SK-N-SH treated with all-trans-retinoic acid at 6 μM for 48 hours (cell line): Measurements from ENCODE around the gene FAM20A.

ENCODE experiments used
- ARNTL ChIP-seq: fragments of 450-650 bp; formaldehyde crosslinking; IDR thresholded peaks from 2 replicates; pipeline ENCODE4 v1.5.0; 2020; ENCODE audit warnings: low read depth, mild to moderate bottlenecking, moderate library complexity, borderline replicate concordance
- BACH2 ChIP-seq: fragments of 250-450 bp; sonication (Bioruptor Pico); IDR thresholded peaks from 2 replicates; pipeline ENCODE4 v1.9.0; 2021; ENCODE audit warnings: mild to moderate bottlenecking, borderline replicate concordance
- CREB5 ChIP-seq: fragments of 250-450 bp; sonication (Bioruptor Pico); IDR thresholded peaks from 2 replicates; pipeline ENCODE4 v1.5.1; 2020; ENCODE audit warnings: low read depth, mild to moderate bottlenecking, moderate library complexity
- CSRNP3 ChIP-seq: fragments of 250-450 bp; sonication (Bioruptor Pico); IDR thresholded peaks from 2 replicates; pipeline ENCODE4 v1.5.1; 2021; ENCODE audit warnings: mild to moderate bottlenecking, moderate library complexity
- ESRRG ChIP-seq: fragments of 250-450 bp; sonication (Bioruptor Pico); IDR thresholded peaks from 2 replicates; pipeline ENCODE4 v1.6.1; 2021; ENCODE audit warnings: mild to moderate bottlenecking
- GLIS3 ChIP-seq: fragments of 250-450 bp; sonication (Bioruptor Pico); IDR thresholded peaks from 2 replicates; pipeline ENCODE4 v1.5.0; 2020; ENCODE audit warnings: mild to moderate bottlenecking, moderate library complexity
- PATZ1 ChIP-seq: fragments of 250-450 bp; sonication (Bioruptor Pico); IDR thresholded peaks from 2 replicates; pipeline ENCODE4 v1.8.0; 2020; ENCODE audit warnings: mild to moderate bottlenecking, moderate library complexity, borderline replicate concordance
- POU6F1 ChIP-seq: fragments of 250-450 bp; sonication (Bioruptor Pico); IDR thresholded peaks from 2 replicates; pipeline ENCODE4 v1.8.0; 2021; ENCODE audit warnings: low read depth, mild to moderate bottlenecking, moderate library complexity, borderline replicate concordance
- RARB ChIP-seq: fragments of 250-450 bp; sonication (Bioruptor Pico); IDR thresholded peaks from 2 replicates; pipeline ENCODE4 v1.8.0; 2021; ENCODE audit warnings: mild to moderate bottlenecking, moderate library complexity
- SNAI2 ChIP-seq: fragments of 250-450 bp; sonication (Bioruptor Pico); IDR thresholded peaks from 2 replicates; pipeline ENCODE4 v1.5.0; 2020; ENCODE audit warnings: mild to moderate bottlenecking, moderate library complexity
- TOX ChIP-seq: fragments of 250-450 bp; sonication (Bioruptor Pico); IDR thresholded peaks from 2 replicates; pipeline ENCODE4 v1.8.0; 2021; ENCODE audit warnings: mild to moderate bottlenecking, moderate library complexity, borderline replicate concordance
- TSHZ2 ChIP-seq: fragments of 250-450 bp; sonication (Bioruptor Pico); IDR thresholded peaks from 2 replicates; pipeline ENCODE4 v1.5.0; 2020; ENCODE audit warnings: mild to moderate bottlenecking, moderate library complexity
- ZFP3 ChIP-seq: fragments of 250-450 bp; sonication (Bioruptor Pico); IDR thresholded peaks from 2 replicates; pipeline ENCODE4 v1.5.0; 2020; ENCODE audit warnings: mild to moderate bottlenecking, moderate library complexity

- TF ChIP-seq CSRNP3 (no peak), PATZ1 (CRISPR knock-in tag) (no peak), ARNTL (CRISPR knock-in tag) (no peak), RARB (CRISPR knock-in tag) (no peak), ZFP3 (CRISPR knock-in tag) (no peak), SNAI2 (CRISPR knock-in tag) (no peak), ESRRG (CRISPR knock-in tag) (no peak), CREB5 (no peak), GLIS3 (CRISPR knock-in tag) (no peak), TSHZ2 (no peak), BACH2 (CRISPR knock-in tag) (no peak), TOX (no peak), POU6F1 (CRISPR knock-in tag) (no peak)
These were observed 23.2 kb upstream of the FAM20A start for GRCh38 chr17:68624381-68624780.
